ENCODE data around the gene TMPRSS3. TPM values are rescaled to one million over a fixed set of nuclear protein-coding genes. Genes with fewer than 3 reads are reported as not detected.

Gene TMPRSS3
- total RNA-seq (10 to 100 TPM in 2 of 6 donors, 1 to 10 TPM in 4; 3.1 to 11.6 (median 7.9) TPM), polyA plus RNA-seq (10 to 100 TPM in 1 of 2 donors, 1 to 10 TPM in 1; 6.7 to 10.9 TPM)

GRCh38 chr21:42395905-42396651 lies at the start of gene TMPRSS3:
Gene TMPRSS3 (minus strand): TSS chr21:42396052. CDS start chr21:42395417, 635 bp downstream.
- no peak for FAIRE-seq

GRCh38 chr21:42445311-42445710 lies 49.5 kb upstream of the TMPRSS3 start:
- intact Hi-C loops (cut with DNase I), result loop anchor here in 2 of 3 donors (5.0 to 10.0 kb wide), 3 partner anchors 111 to 303 kb away; partner anchors contain the start of gene TFF3 (in 1 of the 2)
- Histone ChIP-seq H3K9me3 (no peaks in the 10 kb centered on the region), H3K36me3 (no peaks in the 10 kb centered on the region), H3K27me3 (no peaks in the 10 kb centered on the region), H3K4me1 (no peaks in the 10 kb centered on the region), H3K4me3 (no peak overlapping the region), H3K27ac (no peak overlapping the region)
- WGBS, 2 donors, result 83 to 87% methylated on average over 7 of the region's 7 CpGs
- FAIRE-seq (no peak), ATAC-seq (no peak), DNase-seq (peak in 1 of 6 donors; percentile 12)
- TF ChIP-seq CTCF (IDR thresholded peaks at IDR 0.05), result no peak

More at GRCh38 chr21:42395905-42396651, at the start of gene TMPRSS3:
- Histone ChIP-seq H3K27me3 (no peaks in the 10 kb centered on the region), H3K9me3 (no peaks in the 10 kb centered on the region), H3K36me3 (no peaks in the 10 kb centered on the region), H3K4me3 (no peak within 1 kb of the TSS), H3K27ac (peak within 1 kb of the TSS in 2 of 4 donors; percentile 22 to 61), H3K4me1 (peaks cover 0 to 2% (median 0%) of the 10 kb centered on the region in 3 donors)
- peak in 1 of 6 donors; percentile 25 for DNase-seq
- ATAC-seq, result peak; percentile 50 to 87 (median 66)
- intact Hi-C loops (cut with DNase I), result no loop called here
- WGBS, 2 donors, result 74 to 79% methylated on average over 17 of the region's 17 CpGs
- TF ChIP-seq CTCF (IDR thresholded peaks at IDR 0.05), result no peak

GRCh38 chr21:42444745-42445059 lies 48.9 kb upstream of the TMPRSS3 start:
- FAIRE-seq, result no peak
- no peak for ATAC-seq
- H3K9me3 ChIP-seq, result no peaks in the 10 kb centered on the region
- H3K27me3 ChIP-seq, result no peaks in the 10 kb centered on the region
- no peaks in the 10 kb centered on the region for H3K36me3 ChIP-seq
- 75 to 76% methylated on average over 10 of the region's 10 CpGs for WGBS, 2 donors
- no peaks in the 10 kb centered on the region for H3K4me1 ChIP-seq
- no peak overlapping the region for H3K4me3 ChIP-seq
- no peak overlapping the region for H3K27ac ChIP-seq
- intact Hi-C loops (cut with DNase I), result loop anchor here in 2 of 3 donors (5.0 to 10.0 kb wide), 3 partner anchors 110 to 302 kb away; partner anchors contain the start of gene TFF3 (in 1 of the 2)
- TF ChIP-seq CTCF (IDR thresholded peaks at IDR 0.05), result no peak
- DNase-seq, result no peak

- ATAC-seq, result no peak
Observed at GRCh38 chr21:42443876-42444744, 48.3 kb upstream of the TMPRSS3 start.

More at GRCh38 chr21:42443876-42444744, 48.3 kb upstream of the TMPRSS3 start:
- no peak for DNase-seq
- no peaks in the 10 kb centered on the region for H3K4me1 ChIP-seq
- H3K27me3 ChIP-seq, result no peaks in the 10 kb centered on the region
- intact Hi-C loops (cut with DNase I), result loop anchor here in 2 of 3 donors (10.0 kb wide), 2 partner anchors 109 to 129 kb away; partner anchors contain the start of gene TFF3 (in 1 of the 2)
- 80 to 83% methylated on average over 34 of the region's 34 CpGs for WGBS, 2 donors
- no peak for FAIRE-seq
- no peak for TF ChIP-seq CTCF (IDR thresholded peaks at IDR 0.05)
- no peaks in the 10 kb centered on the region for H3K9me3 ChIP-seq
- no peaks in the 10 kb centered on the region for H3K36me3 ChIP-seq
- no peak overlapping the region for H3K4me3 ChIP-seq
- H3K27ac ChIP-seq, result no peak overlapping the region
